Gastroesophageal sphincter (tissue), 4 donors: ENCODE results near the gene CLCNKB. TPM values are rescaled to one million over a fixed set of nuclear protein-coding genes. Genes with fewer than 3 reads are reported as not detected.
A peak's percentile ranks its signal among the peaks of the same experiment; 100 is the strongest.

ENCODE experiments used
- ATAC-seq: fragments of 150-250 bp; one replicate; pipeline ENCODE4 v1.9.1; 2016; ENCODE audit warnings: mild to moderate bottlenecking, moderate library complexity
- H3K27ac ChIP-seq, 4 donors: fragments of 200-600 bp; sonication (generic) in 3 of 4; 1 replicate in 3 of 4; 2 replicates in 1 of 4; pipeline ENCODE4 v1.5.1; 2016 to 2019
- H3K27me3 ChIP-seq: fragments of 200-600 bp; sonication (generic); one replicate; pipeline ENCODE4 v1.5.1; 2019
- H3K36me3 ChIP-seq, 2 donors: fragments of 200-600 bp; sonication (generic); one replicate each; pipeline ENCODE4 v1.5.1; 2019; ENCODE audit warnings: control low read depth in 1 of 2
- H3K4me1 ChIP-seq, 3 donors: fragments of 200-600 bp; sonication (generic); 1 replicate in 2 of 3; 2 replicates in 1 of 3; pipeline ENCODE4 v1.5.1; 2016 to 2019; ENCODE audit warnings: control low read depth in 2 of 3
- H3K4me3 ChIP-seq, 2 donors: fragments of 200-600 bp; sonication (generic); one replicate each; pipeline ENCODE4 v1.5.1; 2019; ENCODE audit warnings: mild to moderate bottlenecking in 1 of 2, moderate library complexity in 1 of 2
- H3K9me3 ChIP-seq, 3 donors: fragments of 200-600 bp; sonication (generic); one replicate each; pipeline ENCODE4 v1.5.1; 2017 to 2019; ENCODE audit warnings: control low read depth in 2 of 3
- EP300 ChIP-seq: sonication (generic); formaldehyde crosslinking; IDR thresholded peaks from one replicate; pipeline ENCODE4 v1.6.1; 2017; ENCODE audit warnings: antibody characterized with exemption, mild to moderate bottlenecking
- POLR2A ChIP-seq, 2 donors: fragments of 450-650 bp; IDR thresholded peaks; one replicate each; pipeline ENCODE4 v1.6.1; 2017; ENCODE audit warnings: antibody characterized with exemption in 2 of 2, mild to moderate bottlenecking in 2 of 2, moderate library complexity in 1 of 2
- POLR2AphosphoS5 ChIP-seq: sonication (generic); formaldehyde crosslinking; IDR thresholded peaks from one replicate; pipeline ENCODE4 v1.6.1; 2017; ENCODE audit warnings: antibody characterized with exemption
- WGBS, 2 donors: methylation state at CpG; one replicate each; pipeline ENCODE4 v1.1.5; 2018; ENCODE audit warnings: low coverage in 1 of 2; 5-methylcytosine and 5-hydroxymethylcytosine counted together
- total RNA-seq, 4 donors: library from RNA; depleted of rRNA; stranded (reverse); fragments of >200 nt; gene quantifications; one replicate each; pipeline ENCODE4 v1.1.0, GENCODE V29; 2016
- TF ChIP-seq, protein P1 (sequence below), 4 experiments: fragments of 200-600 bp in 2 of 4; fragments of 450-650 bp in 2 of 4; sonication (generic) in 1 of 4; IDR thresholded peaks; one replicate each; pipeline ENCODE4 v1.5.1; 2017 to 2019; ENCODE audit warnings: antibody characterized with exemption in 4 of 4, mild to moderate bottlenecking in 2 of 4, moderate library complexity in 2 of 4

CLCNKB gene
- total RNA-seq, 4 donors from 2014 or later: 0.20 to 1.9 (median 0.82) TPM

DNA sequence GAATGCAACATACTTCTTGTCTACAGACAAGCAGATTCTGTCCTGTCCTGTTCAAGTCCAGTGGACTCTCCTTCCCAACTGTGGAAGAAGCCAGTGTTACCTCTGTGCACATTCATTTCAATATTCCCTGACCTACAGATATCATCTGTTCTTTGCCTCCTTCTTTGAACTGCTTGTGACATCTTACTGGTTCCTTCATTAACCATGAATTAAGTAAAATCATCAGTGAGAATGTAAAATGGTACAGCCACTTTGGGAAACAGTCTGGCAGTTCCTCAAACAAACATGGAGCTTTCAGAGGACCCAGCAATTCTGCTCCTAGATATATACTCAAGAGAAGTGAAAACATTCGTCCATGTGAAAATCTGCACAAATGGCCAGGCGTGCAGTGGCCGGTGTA lies 32.7 kb upstream of the CLCNKB start:
- Histone ChIP-seq H3K36me3 (no peaks in the 10 kb centered on the region), H3K27me3 (no peaks in the 10 kb centered on the region), H3K4me1 (peaks cover 0 to 46% (median 17%) of the 10 kb centered on the region in 3 donors), H3K9me3 (no peaks in the 10 kb centered on the region), H3K27ac (peak overlapping the region in 1 of 4 donors; percentile 16), H3K4me3 (no peak overlapping the region)
- ATAC-seq: no peak
- TF ChIP-seq EP300 (no peak), POLR2A (IDR thresholded peaks at IDR 0.05) (no peak), POLR2AphosphoS5 (no peak)
- TF ChIP-seq, protein P1, sequence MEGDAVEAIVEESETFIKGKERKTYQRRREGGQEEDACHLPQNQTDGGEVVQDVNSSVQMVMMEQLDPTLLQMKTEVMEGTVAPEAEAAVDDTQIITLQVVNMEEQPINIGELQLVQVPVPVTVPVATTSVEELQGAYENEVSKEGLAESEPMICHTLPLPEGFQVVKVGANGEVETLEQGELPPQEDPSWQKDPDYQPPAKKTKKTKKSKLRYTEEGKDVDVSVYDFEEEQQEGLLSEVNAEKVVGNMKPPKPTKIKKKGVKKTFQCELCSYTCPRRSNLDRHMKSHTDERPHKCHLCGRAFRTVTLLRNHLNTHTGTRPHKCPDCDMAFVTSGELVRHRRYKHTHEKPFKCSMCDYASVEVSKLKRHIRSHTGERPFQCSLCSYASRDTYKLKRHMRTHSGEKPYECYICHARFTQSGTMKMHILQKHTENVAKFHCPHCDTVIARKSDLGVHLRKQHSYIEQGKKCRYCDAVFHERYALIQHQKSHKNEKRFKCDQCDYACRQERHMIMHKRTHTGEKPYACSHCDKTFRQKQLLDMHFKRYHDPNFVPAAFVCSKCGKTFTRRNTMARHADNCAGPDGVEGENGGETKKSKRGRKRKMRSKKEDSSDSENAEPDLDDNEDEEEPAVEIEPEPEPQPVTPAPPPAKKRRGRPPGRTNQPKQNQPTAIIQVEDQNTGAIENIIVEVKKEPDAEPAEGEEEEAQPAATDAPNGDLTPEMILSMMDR (IDR thresholded peaks at IDR 0.05): no peak
- 80 to 93% methylated on average over 1 to 3 of the region's 3 CpGs for WGBS, 2 donors

DNA sequence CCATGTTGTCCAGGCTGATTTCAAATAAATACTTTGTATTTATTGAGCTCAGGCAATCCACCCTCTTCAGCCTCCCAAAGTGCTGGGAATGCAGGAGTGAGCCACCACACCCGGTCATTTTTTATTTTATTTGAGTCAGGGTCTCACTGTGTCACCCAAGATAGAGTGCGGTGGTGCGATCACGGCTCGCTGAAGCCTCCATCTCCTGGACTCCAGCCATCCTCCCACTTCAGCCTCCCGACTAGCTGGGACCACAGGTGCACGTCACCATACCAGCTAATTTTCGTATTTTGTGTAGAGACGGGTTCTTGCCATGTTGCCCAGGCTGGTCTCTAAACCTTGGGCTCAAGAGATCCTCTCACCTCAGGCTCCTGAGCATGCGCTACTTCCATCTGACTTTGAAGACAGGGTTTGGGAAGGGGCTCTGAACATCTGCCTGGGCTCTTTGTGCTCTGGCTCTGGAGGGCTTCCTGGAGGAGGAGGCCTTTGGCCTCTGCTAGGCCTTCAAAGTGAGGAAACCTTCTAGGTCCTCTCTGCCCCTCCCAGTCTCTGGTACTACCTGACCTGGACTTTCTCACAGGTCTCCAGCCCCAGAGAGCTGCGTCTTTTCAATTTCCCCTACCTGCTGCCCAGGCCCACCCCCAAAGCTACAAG lies 31.5 kb upstream of the CLCNKB start:
- Histone ChIP-seq H3K36me3 (no peaks in the 10 kb centered on the region), H3K27me3 (no peaks in the 10 kb centered on the region), H3K4me1 (peaks cover 0 to 59% (median 17%) of the 10 kb centered on the region in 3 donors), H3K9me3 (no peaks in the 10 kb centered on the region), H3K4me3 (no peak overlapping the region), H3K27ac (peak overlapping the region; percentile 86 to 95 (median 92))
- no peak for TF ChIP-seq EP300
- TF ChIP-seq POLR2AphosphoS5: peak; percentile 29
- 95 to 98% methylated on average over 4 to 10 of the region's 11 CpGs for WGBS, 2 donors
- no peak for ATAC-seq

DNA sequence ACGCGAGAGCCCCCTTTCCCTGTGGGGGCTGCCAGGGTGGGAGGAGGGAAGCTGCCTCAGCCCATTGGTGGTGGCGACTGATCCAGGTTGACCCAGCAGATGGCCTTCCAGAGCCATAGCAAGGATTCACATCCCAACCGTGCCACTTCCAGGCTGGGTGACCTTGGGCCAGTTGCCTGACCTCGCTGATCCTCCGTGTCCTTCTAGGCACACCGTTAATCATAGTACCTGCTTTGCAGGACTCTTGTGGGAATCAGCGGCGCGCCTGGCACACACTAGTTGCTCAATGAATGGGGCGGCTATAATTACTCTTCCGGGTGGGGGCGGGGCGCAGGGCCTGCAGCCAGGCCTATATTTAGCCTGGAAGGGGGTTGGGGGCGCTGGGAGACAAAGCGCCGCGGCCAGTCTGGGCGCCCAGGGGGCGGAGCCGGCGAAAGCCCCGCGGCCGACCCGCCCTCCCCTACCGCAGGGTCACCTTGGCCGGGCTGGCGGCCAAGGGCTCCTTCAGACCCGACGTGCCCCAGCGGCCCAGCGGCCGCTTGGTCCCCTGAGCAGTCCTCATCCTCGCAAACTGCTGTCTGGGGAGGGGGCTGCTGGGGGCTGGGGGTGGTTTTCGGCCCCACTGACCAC lies 30.9 kb upstream of the CLCNKB start:
- peak overlapping the region; percentile 8 to 53 for H3K4me3 ChIP-seq
- peaks cover 0 to 65% (median 17%) of the 10 kb centered on the region in 3 donors for H3K4me1 ChIP-seq
- H3K27me3 ChIP-seq: no peaks in the 10 kb centered on the region
- H3K27ac ChIP-seq: peak overlapping the region; percentile 86 to 95 (median 92)
- TF ChIP-seq, protein P1 (IDR thresholded peaks at IDR 0.05): peak in 1 of 4 experiments; percentile 4
- TF ChIP-seq POLR2A (IDR thresholded peaks at IDR 0.05) (peak in 1 of 2 donors; percentile 5), POLR2AphosphoS5 (peak; percentile 67), EP300 (no peak)
- ATAC-seq: peak; percentile 54
- no peaks in the 10 kb centered on the region for H3K9me3 ChIP-seq
- WGBS, 2 donors: no CpG with 5 or more reads among the region's 36 CpGs
- H3K36me3 ChIP-seq: no peaks in the 10 kb centered on the region

DNA sequence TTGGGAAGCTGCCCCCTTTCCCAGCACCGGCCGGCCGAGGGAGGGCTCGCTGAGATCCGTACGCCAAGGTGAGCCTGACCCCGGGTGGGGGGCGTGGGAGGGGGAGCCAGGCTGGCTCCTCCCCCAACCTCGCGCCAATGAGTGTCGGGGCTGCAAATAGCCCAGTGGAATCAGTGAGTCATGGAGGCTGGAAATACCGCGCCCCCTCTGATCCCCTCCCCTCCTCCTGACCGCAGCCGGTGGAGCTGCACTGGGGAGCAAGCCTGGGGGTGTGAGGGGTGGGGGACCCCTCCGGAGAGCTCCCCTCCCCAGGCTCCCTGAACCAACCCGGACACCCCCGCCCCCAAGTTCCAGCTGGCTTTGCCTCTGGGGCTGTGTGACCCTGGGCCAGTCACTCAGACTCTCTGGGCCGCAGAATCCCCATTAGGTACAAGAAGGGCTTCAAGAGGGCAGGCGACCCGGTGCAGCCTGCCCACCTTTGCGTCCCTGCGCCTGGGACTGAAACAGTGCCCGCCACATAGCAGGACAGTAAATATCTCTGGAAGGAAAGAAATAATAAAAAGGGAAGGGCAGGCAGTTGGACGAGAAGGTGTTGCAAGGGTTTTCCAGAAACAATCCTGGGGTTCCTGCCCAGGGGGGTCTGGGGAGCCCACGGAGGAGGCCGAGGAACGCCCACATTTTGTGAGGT lies 30.2 kb upstream of the CLCNKB start:
- ATAC-seq: peak; percentile 50
- 21 to 24% methylated on average over 4 of the region's 28 CpGs for WGBS, 2 donors
- H3K27ac ChIP-seq: peak overlapping the region; percentile 86 to 95 (median 92)
- H3K4me3 ChIP-seq: peak overlapping the region; percentile 8 to 53
- H3K9me3 ChIP-seq: no peaks in the 10 kb centered on the region
- H3K4me1 ChIP-seq: peaks cover 2 to 72% (median 22%) of the 10 kb centered on the region in 3 donors
- H3K27me3 ChIP-seq: no peaks in the 10 kb centered on the region
- no peak for TF ChIP-seq EP300
- peak; percentile 83 for TF ChIP-seq POLR2AphosphoS5
- H3K36me3 ChIP-seq: no peaks in the 10 kb centered on the region

DNA sequence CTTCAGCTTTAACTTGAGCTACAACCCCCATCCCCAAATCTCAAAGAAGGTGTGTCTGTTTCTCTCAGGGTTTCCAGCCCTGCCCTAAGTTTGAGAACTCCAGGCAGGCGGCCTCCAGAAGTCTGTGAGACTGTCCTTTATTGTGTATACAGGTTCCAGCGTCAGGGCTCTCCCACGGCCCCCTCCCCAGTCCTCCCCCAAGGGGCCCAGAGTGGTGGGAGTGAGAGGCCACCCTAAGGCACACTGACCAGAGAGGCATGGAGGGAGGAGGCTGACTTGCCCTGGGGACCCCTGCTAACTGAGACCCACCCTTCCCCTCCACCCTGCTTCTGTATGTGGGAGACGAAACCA lies 29.7 kb upstream of the CLCNKB start:
- H3K4me1 ChIP-seq: peaks cover 7 to 74% (median 27%) of the 10 kb centered on the region in 3 donors

More for the DNA sequence above, 29.7 kb upstream of the CLCNKB start:
- H3K27me3 ChIP-seq: no peaks in the 10 kb centered on the region
- no peaks in the 10 kb centered on the region for H3K9me3 ChIP-seq
- WGBS, 2 donors: 20% methylated on average over 1 of the region's 4 CpGs; no CpG with 5 or more reads in 1 of the 2 donors
- TF ChIP-seq EP300: no peak
- TF ChIP-seq, protein P1 (IDR thresholded peaks at IDR 0.05): no peak
- no peak for TF ChIP-seq POLR2A (IDR thresholded peaks at IDR 0.05)
- no peak for TF ChIP-seq POLR2AphosphoS5
- H3K36me3 ChIP-seq: no peaks in the 10 kb centered on the region
- ATAC-seq: no peak
- H3K4me3 ChIP-seq: peak overlapping the region in 1 of 2 donors; percentile 53
- H3K27ac ChIP-seq: peak overlapping the region; percentile 86 to 95 (median 92)
